Measurements from ENCODE around the gene DDX4.
"Not testable (repeated sequence)": the region's sequence is repeated elsewhere in the genome, so short reads cannot be mapped to it uniquely, and the experiment has no call there.

DDX4 gene

GRCh38 chr5:55711507-55712022, 26.3 kb upstream of the DDX4 start:
- peak overlapping the region; percentile 93 for H3K27ac Mint-ChIP-seq (ENCODE audit: low read depth)
- H3K9me3 Mint-ChIP-seq = no peaks in the 10 kb centered on the region
- peaks cover 27% of the 10 kb centered on the region for H3K4me1 Mint-ChIP-seq
- DNase-seq (ENCODE audit: low spot score in 2 of 2) (no peak), ATAC-seq (replicated peaks; ENCODE audit: extremely low read depth, poor library complexity, severe bottlenecking) (peak; percentile 8)
- peak overlapping the region; percentile 100 for H3K4me3 Mint-ChIP-seq
- peaks cover 7% of the 10 kb centered on the region for H3K36me3 Mint-ChIP-seq (ENCODE audit: insufficient read depth)
- H3K27me3 Mint-ChIP-seq = no peaks in the 10 kb centered on the region

GRCh38 chr5:55712023-55712859, 25.6 kb upstream of the DDX4 start, which contains the start of gene SLC38A9:
Gene SLC38A9, minus strand, starts transcription at chr5:55712324. Its CDS starts 14,366 bp downstream, at chr5:55697958.
- ATAC-seq (replicated peaks; ENCODE audit: extremely low read depth, poor library complexity, severe bottlenecking) (peak; percentile 100), DNase-seq (ENCODE audit: low spot score in 2 of 2) (peak; percentile 81 to 84)
- H3K9me3 Mint-ChIP-seq = no peaks in the 10 kb centered on the region
- peaks cover 27% of the 10 kb centered on the region for H3K4me1 Mint-ChIP-seq
- H3K27ac Mint-ChIP-seq (ENCODE audit: low read depth) = peak within 1 kb of the TSS; percentile 93
- peak within 1 kb of the TSS; percentile 100 for H3K4me3 Mint-ChIP-seq
- H3K27me3 Mint-ChIP-seq = no peaks in the 10 kb centered on the region
- peaks cover 7% of the 10 kb centered on the region for H3K36me3 Mint-ChIP-seq (ENCODE audit: insufficient read depth)

DNA sequence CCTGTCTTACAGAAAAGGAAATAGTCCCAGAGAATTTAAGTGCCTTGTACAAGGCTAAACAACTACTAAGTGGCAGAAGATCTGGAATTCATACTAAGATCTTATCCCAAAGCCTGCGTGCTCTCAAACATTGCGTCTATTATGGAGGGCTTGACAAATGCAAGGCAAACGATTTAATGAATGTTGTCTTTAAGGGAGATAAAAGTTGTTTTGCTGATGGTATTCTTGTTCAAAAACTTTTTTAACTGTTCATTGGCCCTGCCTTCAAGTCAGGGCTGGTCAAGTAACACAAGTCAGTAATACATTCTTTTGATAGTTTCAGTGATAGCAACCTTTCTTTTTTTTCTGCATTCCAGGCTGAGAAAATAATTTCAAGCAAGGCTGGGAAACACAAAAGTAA, 24.0 kb upstream of the DDX4 start:
- H3K4me1 Mint-ChIP-seq = peaks cover 17% of the 10 kb centered on the region
- H3K9me3 Mint-ChIP-seq = no peaks in the 10 kb centered on the region
- H3K27ac Mint-ChIP-seq (ENCODE audit: low read depth) = no peak overlapping the region
- peaks cover 7% of the 10 kb centered on the region for H3K36me3 Mint-ChIP-seq (ENCODE audit: insufficient read depth)
- ATAC-seq (replicated peaks; ENCODE audit: extremely low read depth, poor library complexity, severe bottlenecking) (no peak), DNase-seq (ENCODE audit: low spot score in 2 of 2) (no peak)
- H3K4me3 Mint-ChIP-seq = no peak overlapping the region
- H3K27me3 Mint-ChIP-seq = no peaks in the 10 kb centered on the region

- no peaks in the 10 kb centered on the region for H3K27me3 Mint-ChIP-seq
Measured at GRCh38 chr5:55714339-55714738, 23.5 kb upstream of the DDX4 start.

DNA sequence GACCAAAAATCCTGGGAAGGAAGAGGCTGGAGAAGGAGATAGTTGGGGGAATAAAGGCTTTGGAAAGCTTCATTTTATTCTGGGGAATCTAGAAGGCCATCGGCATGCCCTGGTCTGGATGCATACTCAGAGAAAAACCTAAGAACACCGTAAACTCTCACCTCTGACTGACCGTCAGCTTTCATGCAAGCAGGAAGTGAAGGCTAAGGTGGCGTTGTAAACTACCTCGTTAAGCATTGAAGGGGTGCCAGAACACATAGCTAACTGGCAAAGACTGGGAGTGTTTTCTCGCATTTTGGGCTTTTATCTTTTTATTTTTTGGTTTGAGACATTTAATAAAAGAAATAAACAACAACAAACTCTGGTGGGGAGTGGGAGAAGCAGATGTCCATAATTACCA, 23.1 kb upstream of the DDX4 start:
- no peak overlapping the region for H3K4me3 Mint-ChIP-seq
- H3K4me1 Mint-ChIP-seq = peaks cover 17% of the 10 kb centered on the region
- H3K27me3 Mint-ChIP-seq = no peaks in the 10 kb centered on the region
- DNase-seq (ENCODE audit: low spot score in 2 of 2) = no peak
- no peaks in the 10 kb centered on the region for H3K9me3 Mint-ChIP-seq
- peaks cover 7% of the 10 kb centered on the region for H3K36me3 Mint-ChIP-seq (ENCODE audit: insufficient read depth)
- H3K27ac Mint-ChIP-seq (ENCODE audit: low read depth) = no peak overlapping the region
- ATAC-seq (replicated peaks; ENCODE audit: extremely low read depth, poor library complexity, severe bottlenecking) = no peak

More at GRCh38 chr5:55714339-55714738, 23.5 kb upstream of the DDX4 start:
- DNase-seq (ENCODE audit: low spot score in 2 of 2) (no peak), ATAC-seq (replicated peaks; ENCODE audit: extremely low read depth, poor library complexity, severe bottlenecking) (no peak)
- no peak overlapping the region for H3K4me3 Mint-ChIP-seq
- peaks cover 7% of the 10 kb centered on the region for H3K36me3 Mint-ChIP-seq (ENCODE audit: insufficient read depth)
- H3K4me1 Mint-ChIP-seq = peaks cover 17% of the 10 kb centered on the region
- no peak overlapping the region for H3K27ac Mint-ChIP-seq (ENCODE audit: low read depth)
- H3K9me3 Mint-ChIP-seq = no peaks in the 10 kb centered on the region

DNA sequence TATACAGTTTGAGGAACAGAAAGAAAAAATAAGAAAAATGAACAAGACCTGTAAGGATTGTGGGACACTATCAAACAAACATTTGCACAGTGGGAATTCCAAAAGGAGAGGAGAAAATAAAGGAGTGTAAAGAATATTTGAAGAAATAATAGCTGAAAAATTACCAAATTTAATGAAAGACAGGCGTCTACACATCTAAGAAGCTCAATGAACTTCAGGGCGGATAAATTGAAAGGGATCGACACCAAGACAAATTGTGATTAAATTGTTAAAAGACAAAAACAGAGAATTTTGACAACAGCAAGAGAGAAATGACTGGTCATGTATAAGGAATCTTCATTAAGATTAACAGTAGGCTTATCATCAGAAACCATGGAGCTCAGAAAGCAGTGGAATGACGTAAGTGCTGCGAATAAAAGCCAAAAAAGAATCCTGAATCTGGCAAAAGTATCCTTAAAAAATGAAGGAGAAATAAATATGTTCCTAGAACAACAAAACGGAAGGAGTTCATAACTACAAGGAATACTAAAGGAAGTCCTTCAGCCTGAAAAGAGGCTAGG, 22.3 kb upstream of the DDX4 start:
- Mint-ChIP-seq H3K4me3 (no peak overlapping the region), H3K27ac (ENCODE audit: low read depth) (no peak overlapping the region), H3K36me3 (ENCODE audit: insufficient read depth) (peaks cover 7% of the 10 kb centered on the region), H3K9me3 (no peaks in the 10 kb centered on the region), H3K4me1 (peaks cover 17% of the 10 kb centered on the region), H3K27me3 (no peaks in the 10 kb centered on the region)
- ATAC-seq (replicated peaks; ENCODE audit: extremely low read depth, poor library complexity, severe bottlenecking) (no peak), DNase-seq (ENCODE audit: low spot score in 2 of 2) (no peak)

GRCh38 chr5:55719026-55719425, 18.8 kb upstream of the DDX4 start:
- not testable (repeated sequence) for DNase-seq (ENCODE audit: low spot score in 2 of 2); H3K36me3 Mint-ChIP-seq (ENCODE audit: insufficient read depth); H3K27me3 Mint-ChIP-seq; H3K27ac Mint-ChIP-seq (ENCODE audit: low read depth); H3K9me3 Mint-ChIP-seq; H3K4me3 Mint-ChIP-seq; H3K4me1 Mint-ChIP-seq; ATAC-seq (replicated peaks; ENCODE audit: extremely low read depth, poor library complexity, severe bottlenecking)

GRCh38 chr5:55720188-55720703, 17.6 kb upstream of the DDX4 start:
- Mint-ChIP-seq H3K27ac (ENCODE audit: low read depth) (no peak overlapping the region), H3K27me3 (no peaks in the 10 kb centered on the region), H3K9me3 (no peaks in the 10 kb centered on the region), H3K4me3 (no peak overlapping the region), H3K4me1 (no peaks in the 10 kb centered on the region), H3K36me3 (ENCODE audit: insufficient read depth) (no peaks in the 10 kb centered on the region)
- DNase-seq (ENCODE audit: low spot score in 2 of 2) (no peak), ATAC-seq (replicated peaks; ENCODE audit: extremely low read depth, poor library complexity, severe bottlenecking) (no peak)

DNA sequence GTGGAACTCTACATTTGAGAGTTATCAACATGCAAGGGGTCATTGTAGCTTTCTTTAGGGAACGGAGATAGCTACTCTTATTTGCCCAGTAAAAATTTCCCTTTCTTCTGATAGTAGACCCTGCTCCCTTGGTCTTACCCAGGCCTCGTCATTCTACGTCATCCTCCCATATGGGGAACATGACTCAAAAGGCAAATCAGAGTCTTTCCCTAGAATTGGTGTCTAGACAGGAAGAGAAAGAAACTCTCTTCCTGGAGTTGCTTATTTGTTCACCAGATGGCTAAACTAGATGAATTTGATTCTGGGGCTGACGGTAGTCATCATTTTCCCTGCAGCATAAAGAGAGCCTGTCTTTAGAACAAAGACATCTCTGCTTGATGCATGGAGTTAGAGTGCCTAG, 13.6 kb upstream of the DDX4 start:
- DNase-seq (ENCODE audit: low spot score in 2 of 2) (no peak), ATAC-seq (replicated peaks; ENCODE audit: extremely low read depth, poor library complexity, severe bottlenecking) (no peak)
- no peak overlapping the region for H3K4me3 Mint-ChIP-seq
- no peaks in the 10 kb centered on the region for H3K36me3 Mint-ChIP-seq (ENCODE audit: insufficient read depth)
- H3K4me1 Mint-ChIP-seq = no peaks in the 10 kb centered on the region
- H3K27me3 Mint-ChIP-seq = no peaks in the 10 kb centered on the region
- no peak overlapping the region for H3K27ac Mint-ChIP-seq (ENCODE audit: low read depth)
- no peaks in the 10 kb centered on the region for H3K9me3 Mint-ChIP-seq

GRCh38 chr5:55731848-55732247, 6.0 kb upstream of the DDX4 start:
- no peak overlapping the region for H3K27ac Mint-ChIP-seq (ENCODE audit: low read depth)
- no peak for DNase-seq (ENCODE audit: low spot score in 2 of 2)
- no peaks in the 10 kb centered on the region for H3K4me1 Mint-ChIP-seq
- ATAC-seq (replicated peaks; ENCODE audit: extremely low read depth, poor library complexity, severe bottlenecking) = no peak
- H3K27me3 Mint-ChIP-seq = no peaks in the 10 kb centered on the region
- H3K9me3 Mint-ChIP-seq = no peaks in the 10 kb centered on the region
- H3K36me3 Mint-ChIP-seq (ENCODE audit: insufficient read depth) = no peaks in the 10 kb centered on the region
- H3K4me3 Mint-ChIP-seq = no peak overlapping the region

DNA sequence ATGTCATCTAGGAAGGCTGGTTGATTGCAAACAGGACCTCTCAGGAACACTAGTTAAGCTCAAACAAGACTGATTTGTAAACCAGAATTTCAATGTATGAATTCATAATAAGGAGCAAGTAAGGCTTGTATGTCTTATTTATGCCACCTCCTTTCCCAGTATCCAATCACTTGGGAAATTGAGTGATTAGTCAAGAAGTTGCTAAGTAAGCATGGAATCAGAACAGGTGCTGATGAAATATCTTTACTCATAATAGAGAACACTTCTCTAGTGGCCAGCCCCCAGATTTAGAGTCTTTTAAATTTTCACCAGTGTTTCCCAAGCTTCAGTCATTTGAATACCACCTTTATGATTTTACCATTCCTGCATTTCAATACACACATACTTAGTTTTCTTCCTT, 5.3 kb upstream of the DDX4 start:
- H3K4me3 Mint-ChIP-seq = no peak overlapping the region
- ATAC-seq (replicated peaks; ENCODE audit: extremely low read depth, poor library complexity, severe bottlenecking) (no peak), DNase-seq (ENCODE audit: low spot score in 2 of 2) (no peak)
- no peaks in the 10 kb centered on the region for H3K9me3 Mint-ChIP-seq
- H3K36me3 Mint-ChIP-seq (ENCODE audit: insufficient read depth) = no peaks in the 10 kb centered on the region
- H3K4me1 Mint-ChIP-seq = no peaks in the 10 kb centered on the region
- H3K27me3 Mint-ChIP-seq = no peaks in the 10 kb centered on the region
- H3K27ac Mint-ChIP-seq (ENCODE audit: low read depth) = no peak overlapping the region

GRCh38 chr5:55734658-55735057, 3.2 kb upstream of the DDX4 start:
- ATAC-seq (replicated peaks; ENCODE audit: extremely low read depth, poor library complexity, severe bottlenecking) (no peak), DNase-seq (ENCODE audit: low spot score in 2 of 2) (no peak)
- H3K9me3 Mint-ChIP-seq = no peaks in the 10 kb centered on the region
- no peaks in the 10 kb centered on the region for H3K4me1 Mint-ChIP-seq
- no peak overlapping the region for H3K4me3 Mint-ChIP-seq
- no peaks in the 10 kb centered on the region for H3K27me3 Mint-ChIP-seq
- no peak overlapping the region for H3K27ac Mint-ChIP-seq (ENCODE audit: low read depth)
- no peaks in the 10 kb centered on the region for H3K36me3 Mint-ChIP-seq (ENCODE audit: insufficient read depth)

GRCh38 chr5:55742778-55743177, 4.9 kb downstream of the DDX4 start:
- no peak for ATAC-seq (replicated peaks; ENCODE audit: extremely low read depth, poor library complexity, severe bottlenecking)
- Mint-ChIP-seq H3K27ac (ENCODE audit: low read depth) (no peak overlapping the region), H3K9me3 (no peaks in the 10 kb centered on the region), H3K4me3 (no peak overlapping the region), H3K36me3 (ENCODE audit: insufficient read depth) (no peaks in the 10 kb centered on the region), H3K4me1 (no peaks in the 10 kb centered on the region), H3K27me3 (peaks cover 35% of the 10 kb centered on the region)
- DNase-seq (ENCODE audit: low spot score in 2 of 2) = no peak
